ENCODE measurements around the gene THAP11. TPM values are rescaled to one million over a fixed set of nuclear protein-coding genes. Genes with fewer than 3 reads are reported as not detected.

The THAP11 gene
- total RNA-seq, 1 experiment from 2014 or later, result 20.5 TPM

- H3K27ac Mint-ChIP-seq (ENCODE audit: low read depth, unreplicated experiment), result no peak overlapping the region
- BruUV-seq (replicated peaks), result no TSS peak
- no peaks in the 10 kb centered on the region for H3K27me3 Mint-ChIP-seq (ENCODE audit: insufficient read depth, unreplicated experiment)
- no peak for DNase-seq (ENCODE audit: unreplicated experiment)
- H3K4me1 Mint-ChIP-seq (ENCODE audit: insufficient read depth, unreplicated experiment), result peaks cover 17% of the 10 kb centered on the region
- H3K36me3 Mint-ChIP-seq (ENCODE audit: insufficient read depth, unreplicated experiment), result peaks cover 25% of the 10 kb centered on the region
- POLR2A ChIA-PET, result interaction anchor here (0.7 to 3.3 kb wide), 6 partner anchors 11 to 50 kb away, joined by 3 to 18 read pairs (median 6); partner anchors contain the start of genes EDC4 and PSMB10
- CTCF ChIA-PET, result interaction anchor here (0.9 to 6.4 kb wide), 6 partner anchors 16 to 178 kb away, joined by 3 to 67 read pairs (median 4); no protein-coding TSS in a partner anchor
- no peak for TF ChIP-seq CTCF (IDR thresholded peaks at IDR 0.05; ENCODE audit: unreplicated experiment)
- intact Hi-C loops (cut with micrococcal nuclease), result no loop called here
- H3K4me3 Mint-ChIP-seq (ENCODE audit: unreplicated experiment), result no peak overlapping the region
- H3K9me3 Mint-ChIP-seq (ENCODE audit: unreplicated experiment), result no peaks in the 10 kb centered on the region
These were observed 43.9 kb downstream of the THAP11 start for GRCh38 chr16:67885976-67886375.

GRCh38 chr16:67886387-67886786 lies 44.3 kb downstream of the THAP11 start:
- H3K36me3 Mint-ChIP-seq (ENCODE audit: insufficient read depth, unreplicated experiment), result peaks cover 23% of the 10 kb centered on the region
- BruUV-seq (replicated peaks), result no TSS peak
- H3K4me1 Mint-ChIP-seq (ENCODE audit: insufficient read depth, unreplicated experiment), result peaks cover 17% of the 10 kb centered on the region
- no peak overlapping the region for H3K27ac Mint-ChIP-seq (ENCODE audit: low read depth, unreplicated experiment)
- DNase-seq (ENCODE audit: unreplicated experiment), result no peak
- no peaks in the 10 kb centered on the region for H3K9me3 Mint-ChIP-seq (ENCODE audit: unreplicated experiment)
- no peaks in the 10 kb centered on the region for H3K27me3 Mint-ChIP-seq (ENCODE audit: insufficient read depth, unreplicated experiment)
- intact Hi-C loops (cut with micrococcal nuclease), result no loop called here
- TF ChIP-seq CTCF (IDR thresholded peaks at IDR 0.05; ENCODE audit: unreplicated experiment), result no peak
- CTCF ChIA-PET, result interaction anchor here (0.8 to 6.4 kb wide), 6 partner anchors 16 to 176 kb away, joined by 3 to 67 read pairs (median 4); no protein-coding TSS in a partner anchor
- POLR2A ChIA-PET, result interaction anchor here (0.7 to 3.3 kb wide), 5 partner anchors 13 to 50 kb away, joined by 3 to 18 read pairs (median 9); partner anchors contain the start of genes EDC4 and PSMB10
- no peak overlapping the region for H3K4me3 Mint-ChIP-seq (ENCODE audit: unreplicated experiment)

- H3K36me3 Mint-ChIP-seq (ENCODE audit: insufficient read depth, unreplicated experiment), result peaks cover 12% of the 10 kb centered on the region
- no peaks in the 10 kb centered on the region for H3K27me3 Mint-ChIP-seq (ENCODE audit: insufficient read depth, unreplicated experiment)
- H3K9me3 Mint-ChIP-seq (ENCODE audit: unreplicated experiment), result no peaks in the 10 kb centered on the region
- no TSS peak for BruUV-seq (replicated peaks)
- intact Hi-C loops (cut with micrococcal nuclease), result no loop called here
- no peak for TF ChIP-seq CTCF (IDR thresholded peaks at IDR 0.05; ENCODE audit: unreplicated experiment)
- CTCF ChIA-PET, result interaction anchor here (0.9 kb wide), 1 partner anchor 9 kb away, joined by 3 read pairs; no protein-coding TSS in a partner anchor
- no peak overlapping the region for H3K4me3 Mint-ChIP-seq (ENCODE audit: unreplicated experiment)
- H3K27ac Mint-ChIP-seq (ENCODE audit: low read depth, unreplicated experiment), result no peak overlapping the region
- H3K4me1 Mint-ChIP-seq (ENCODE audit: insufficient read depth, unreplicated experiment), result peaks cover 20% of the 10 kb centered on the region
- POLR2A ChIA-PET, result no interaction called here
- no peak for DNase-seq (ENCODE audit: unreplicated experiment)
These were observed 46.2 kb downstream of the THAP11 start for GRCh38 chr16:67888331-67888730.

GRCh38 chr16:67892375-67892774 lies 50.3 kb downstream of the THAP11 start:
- Mint-ChIP-seq H3K27me3 (ENCODE audit: insufficient read depth, unreplicated experiment) (no peaks in the 10 kb centered on the region), H3K27ac (ENCODE audit: low read depth, unreplicated experiment) (peak overlapping the region; percentile 92), H3K4me3 (ENCODE audit: unreplicated experiment) (peak overlapping the region; percentile 92), H3K36me3 (ENCODE audit: insufficient read depth, unreplicated experiment) (peaks cover 15% of the 10 kb centered on the region), H3K9me3 (ENCODE audit: unreplicated experiment) (no peaks in the 10 kb centered on the region), H3K4me1 (ENCODE audit: insufficient read depth, unreplicated experiment) (peaks cover 13% of the 10 kb centered on the region)
- POLR2A ChIA-PET, result interaction anchor here (0.7 to 3.4 kb wide), 16 partner anchors 8 to 585 kb away, joined by 3 to 34 read pairs (median 3); partner anchors contain the start of genes NRN1L and NUTF2
- no peak for TF ChIP-seq CTCF (IDR thresholded peaks at IDR 0.05; ENCODE audit: unreplicated experiment)
- no peak for DNase-seq (ENCODE audit: unreplicated experiment)
- CTCF ChIA-PET, result interaction anchor here (1.1 to 2.2 kb wide), 5 partner anchors 8 to 371 kb away, joined by 4 to 11 read pairs (median 6); partner anchors contain the start of gene NRN1L
- intact Hi-C loops (cut with micrococcal nuclease), result no loop called here
- TSS peak; percentile 45 for BruUV-seq (replicated peaks)
